ENCODE measurements around the gene TACC2.

TACC2 gene

GRCh38 chr10:122234416-122234815, 245.5 kb downstream of the TACC2 start:
- no peak for DNase-seq

- DNase-seq, result no peak
These were observed 247.8 kb downstream of the TACC2 start for GRCh38 chr10:122236690-122237306.

DNA sequence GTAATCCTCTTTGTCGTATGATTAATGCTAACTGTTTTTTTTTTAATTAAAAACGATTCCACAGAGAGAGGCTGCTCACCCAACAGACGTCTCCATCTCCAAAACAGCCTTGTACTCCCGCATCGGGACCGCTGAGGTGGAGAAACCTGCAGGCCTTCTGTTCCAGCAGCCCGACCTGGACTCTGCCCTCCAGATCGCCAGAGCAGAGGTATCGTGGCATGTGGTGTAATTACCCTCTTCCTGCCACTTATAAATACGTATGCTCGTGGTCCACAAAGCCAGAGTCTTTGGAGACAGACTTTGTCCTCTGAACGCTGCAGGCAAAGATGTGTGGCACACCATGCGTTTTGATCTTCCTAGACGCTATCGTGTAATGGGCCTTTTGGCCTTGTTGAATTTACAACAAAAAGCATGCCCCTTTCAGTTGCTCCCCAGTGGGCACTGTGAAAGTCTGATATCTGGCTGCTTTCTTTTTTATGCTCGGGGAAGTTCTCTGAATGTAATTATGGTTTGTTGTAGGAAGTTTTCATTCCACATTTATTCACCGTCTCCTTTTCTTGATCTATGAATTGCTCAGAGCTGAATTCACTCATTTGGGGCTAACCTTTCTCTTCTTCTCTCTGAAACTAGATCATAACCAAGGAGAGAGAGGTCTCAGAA, 248.5 kb downstream of the TACC2 start:
- DNase-seq, result no peak

- DNase-seq, result no peak
These were observed 250.8 kb downstream of the TACC2 start for GRCh38 chr10:122239578-122240257.

- DNase-seq, result no peak
These were observed 251.4 kb downstream of the TACC2 start for GRCh38 chr10:122240401-122240800.

- DNase-seq, result no peak
These were observed 252.9 kb downstream of the TACC2 start for GRCh38 chr10:122241836-122242235.

GRCh38 chr10:122243550-122243949, 254.6 kb downstream of the TACC2 start:
- no peak for DNase-seq

DNA sequence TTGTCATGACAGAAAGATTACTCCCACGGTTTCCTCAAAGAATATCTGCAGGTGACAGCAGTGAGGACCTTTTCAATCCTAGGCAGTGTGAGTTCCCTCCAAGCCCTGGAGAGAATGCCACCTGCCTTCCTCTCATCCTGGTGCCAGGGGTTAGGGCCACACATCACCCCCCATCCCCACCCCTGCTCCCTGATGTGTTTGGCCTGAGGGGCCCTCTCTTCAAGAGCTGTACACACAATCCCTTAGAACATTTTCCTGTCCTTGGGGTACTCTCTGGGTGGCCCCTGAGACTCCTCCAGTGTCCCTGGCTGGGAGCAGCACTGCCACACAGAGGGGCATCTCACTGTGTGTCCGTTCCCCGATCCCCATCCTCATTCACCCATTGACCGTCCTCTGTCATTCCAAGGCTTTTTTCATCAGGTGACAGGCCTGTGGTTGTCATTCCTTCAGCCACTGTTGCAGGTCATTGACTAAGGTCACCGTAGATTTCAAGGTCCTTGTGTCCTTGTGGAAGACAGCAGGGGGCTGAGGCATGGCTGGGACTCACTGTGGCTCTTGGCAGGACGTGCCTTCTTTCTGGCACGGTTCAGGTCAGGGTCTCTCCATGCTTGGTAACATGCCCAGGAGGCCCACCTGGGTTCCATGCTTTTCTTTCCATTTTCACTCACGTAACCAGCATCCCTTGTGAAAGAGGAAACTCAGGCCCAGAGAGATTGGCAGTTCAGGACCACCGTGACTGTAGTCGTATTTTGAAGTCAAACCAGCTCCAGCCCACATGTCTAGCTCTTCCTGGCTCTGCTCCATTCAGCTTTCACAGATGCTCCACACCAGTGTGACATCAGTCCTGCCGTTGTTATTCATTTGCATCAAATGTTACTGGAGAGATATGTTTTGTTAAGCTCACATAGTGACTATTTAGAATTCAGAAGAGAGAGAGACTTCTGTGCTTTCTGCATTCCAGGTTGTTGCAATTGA, 255.3 kb downstream of the TACC2 start:
- no peak for DNase-seq

- no peak for DNase-seq
These were observed 256.2 kb downstream of the TACC2 start for GRCh38 chr10:122245136-122245535.

GRCh38 chr10:122245897-122246296, 256.9 kb downstream of the TACC2 start:
- DNase-seq, result no peak

GRCh38 chr10:122246830-122247520, 258.0 kb downstream of the TACC2 start:
- no peak for DNase-seq

- DNase-seq, result no peak
These were observed 259.7 kb downstream of the TACC2 start for GRCh38 chr10:122248356-122249302.

DNA sequence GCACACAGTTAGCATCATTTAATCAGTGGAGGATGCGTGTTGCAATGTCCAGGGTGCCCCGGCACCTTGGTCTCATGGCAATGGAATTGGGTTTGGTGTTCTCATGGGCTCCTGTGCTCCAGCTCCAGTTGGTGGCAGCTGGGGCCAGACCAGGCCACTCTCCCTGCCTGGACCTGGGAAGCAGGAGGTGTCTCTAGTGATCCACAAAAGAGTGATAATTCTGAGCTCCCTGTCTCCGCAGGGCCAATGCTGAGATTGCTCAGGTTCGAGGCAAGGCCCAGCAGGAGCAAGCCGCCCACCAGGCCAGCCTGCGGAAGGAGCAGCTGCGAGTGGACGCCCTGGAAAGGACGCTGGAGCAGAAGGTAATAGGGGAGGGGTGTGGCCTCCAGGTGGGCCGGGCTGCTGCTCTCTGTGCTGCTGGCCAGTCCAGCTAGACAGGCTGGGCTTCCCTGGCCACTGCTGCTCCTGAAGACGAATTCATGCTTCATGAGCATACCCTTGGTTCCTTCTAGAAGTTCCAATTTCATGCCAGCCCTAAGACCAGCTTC, 260.4 kb downstream of the TACC2 start:
- DNase-seq, result no peak

DNA sequence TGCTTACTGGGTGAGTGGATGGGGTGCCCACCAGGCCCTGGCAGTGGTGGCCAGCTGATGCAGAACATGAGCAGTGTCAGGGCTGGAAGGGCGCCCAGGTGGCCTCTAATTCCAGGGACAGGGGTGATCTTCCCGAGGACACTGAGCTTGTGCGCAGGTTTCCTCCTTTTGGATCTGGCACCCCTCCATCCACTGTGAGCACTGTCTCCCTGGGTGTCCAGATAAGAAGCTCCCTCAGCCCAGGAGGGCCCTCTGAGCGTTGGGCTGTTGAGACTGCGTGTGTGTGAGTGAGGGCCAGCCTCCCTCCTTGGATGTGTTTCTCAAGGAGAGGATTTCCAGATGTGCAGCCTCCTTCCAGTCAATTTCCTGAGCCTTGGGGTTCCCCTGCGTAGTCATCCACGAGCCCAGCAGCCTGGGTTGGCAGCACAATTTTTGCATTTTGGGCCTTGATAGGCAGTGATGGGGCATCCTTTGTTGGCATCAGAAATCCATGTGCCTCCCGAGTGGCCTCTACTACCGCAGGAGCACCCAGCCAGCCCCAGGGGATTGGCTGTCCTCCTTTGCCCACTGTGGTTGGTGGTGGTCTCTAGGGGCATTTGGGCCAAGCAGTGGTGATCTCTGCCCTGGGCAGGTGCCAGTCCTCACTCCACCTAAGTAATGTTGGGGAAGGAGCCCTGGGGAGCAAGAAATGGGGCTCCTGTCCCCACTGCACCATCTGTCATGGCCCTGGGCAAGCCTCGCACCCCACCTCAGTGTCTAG, 261.2 kb downstream of the TACC2 start:
- DNase-seq, result no peak

GRCh38 chr10:122251459-122252255, 262.7 kb downstream of the TACC2 start:
- DNase-seq, result no peak

GRCh38 chr10:122252805-122253204, 263.8 kb downstream of the TACC2 start:
- DNase-seq, result no peak

DNA sequence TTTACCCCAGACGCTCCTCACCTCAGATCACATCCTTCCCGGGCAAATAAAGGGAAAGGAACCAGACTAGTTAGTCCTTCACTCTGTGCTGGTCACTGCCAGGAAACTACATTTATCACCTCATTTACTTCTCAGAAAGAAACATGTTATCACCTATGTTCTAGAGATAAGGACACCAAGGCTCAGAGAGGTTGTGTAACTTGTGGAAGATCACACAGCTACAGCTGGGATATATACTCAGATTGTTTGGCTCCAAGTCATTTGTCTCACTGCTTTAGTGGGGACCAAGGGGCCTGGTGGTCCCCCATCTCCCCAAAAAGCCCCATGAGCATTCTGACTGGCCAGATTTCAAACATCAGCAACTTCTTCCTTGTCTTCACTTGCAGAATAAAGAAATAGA, 264.6 kb downstream of the TACC2 start:
- DNase-seq, result no peak

DNA sequence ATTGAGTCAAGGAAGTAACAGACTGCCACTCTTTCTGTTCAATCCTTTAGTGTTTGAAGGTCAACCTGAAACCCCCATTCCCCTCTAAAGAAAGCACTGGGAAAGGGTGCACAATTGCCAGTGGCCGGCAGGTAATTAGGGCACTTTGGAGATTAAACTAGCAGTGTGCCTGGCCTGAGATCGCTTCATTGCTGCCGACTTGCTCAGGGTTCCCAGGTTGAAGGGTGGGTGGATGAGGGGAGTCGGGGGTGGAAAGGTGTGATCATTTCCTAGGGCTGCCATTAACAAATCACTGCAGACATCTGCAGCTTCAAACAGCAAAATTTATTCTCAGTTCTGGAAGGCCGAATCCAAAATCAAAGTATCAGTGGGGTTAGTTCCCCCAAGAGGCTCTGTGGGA, 265.9 kb downstream of the TACC2 start:
- DNase-seq, result no peak

Measured in cortex of kidney (tissue), 1 donor.